GM11168 (cell line): ENCODE data around the gene DEK.
"Not testable (repeated sequence)": the region's sequence is repeated elsewhere in the genome, so short reads cannot be mapped to it uniquely, and the experiment has no call there.

Experiments
- in situ Hi-C: fragments of 300-500 bp; cut with MboI; formaldehyde crosslinking; loops from one replicate; pipeline ENCODE4 v1.12.0; 2022; ENCODE audit warnings: low sequenced_read_pairs; ENCODE audit not compliant: unreplicated experiment

DEK gene

DNA sequence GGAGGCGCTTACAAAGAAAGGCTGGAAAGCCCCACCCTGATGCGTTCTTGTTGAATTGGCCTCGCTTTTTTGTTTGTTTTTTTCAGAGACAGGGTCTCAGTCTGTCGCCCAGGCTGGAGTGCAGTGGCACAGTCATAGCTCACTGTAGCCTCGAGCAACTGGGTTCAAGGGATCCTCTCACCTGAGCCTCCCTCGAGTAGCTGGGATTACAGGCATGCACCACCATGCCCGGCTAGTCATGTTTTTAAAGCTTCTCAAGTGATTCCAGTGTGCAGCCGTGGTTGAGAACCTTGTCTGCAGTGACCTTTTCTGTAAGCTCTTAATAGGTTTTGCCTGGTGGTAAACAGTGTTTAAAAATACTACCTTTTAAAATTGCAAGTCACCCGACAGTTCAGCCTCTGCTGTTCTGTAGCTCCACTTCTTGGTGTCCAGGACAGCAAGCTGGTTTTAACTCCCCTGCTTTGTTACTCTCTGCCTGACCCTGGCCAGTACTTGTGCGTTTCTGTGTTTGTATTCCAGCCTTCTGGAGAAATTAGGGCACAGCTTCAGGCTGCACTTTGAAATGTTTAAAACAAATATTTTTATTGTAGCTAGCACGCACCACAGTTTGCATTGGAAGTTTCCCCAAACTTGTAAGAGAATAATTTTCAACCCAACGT lies 54.7 kb downstream of the DEK start:
- in situ Hi-C loops = no loop called here

- in situ Hi-C loops = not testable (repeated sequence)
Measured at GRCh38 chr6:18208778-18209177, 55.6 kb downstream of the DEK start.

GRCh38 chr6:18207949-18208348 lies 56.4 kb downstream of the DEK start:
- in situ Hi-C loops = no loop called here

DNA sequence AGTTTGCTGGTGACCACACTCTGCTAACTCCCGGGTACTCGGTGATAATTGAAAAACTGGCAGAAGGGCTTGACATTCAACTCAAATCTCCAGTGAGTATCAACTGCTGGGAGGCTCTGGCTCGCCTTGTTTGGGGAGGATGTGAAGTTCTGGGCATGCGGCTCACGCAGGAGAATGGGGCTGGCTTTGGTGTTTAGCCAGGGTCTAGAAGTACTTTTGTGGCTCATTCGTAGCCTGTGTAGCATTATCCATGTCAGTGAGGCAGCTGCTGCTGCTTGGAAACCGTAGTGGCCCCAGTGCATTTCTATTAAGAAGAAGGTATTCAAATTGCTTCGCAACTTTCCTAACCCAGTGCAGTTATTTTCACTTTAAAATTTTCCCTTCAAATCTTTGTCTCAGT lies 56.9 kb downstream of the DEK start:
- in situ Hi-C loops = no loop called here

DNA sequence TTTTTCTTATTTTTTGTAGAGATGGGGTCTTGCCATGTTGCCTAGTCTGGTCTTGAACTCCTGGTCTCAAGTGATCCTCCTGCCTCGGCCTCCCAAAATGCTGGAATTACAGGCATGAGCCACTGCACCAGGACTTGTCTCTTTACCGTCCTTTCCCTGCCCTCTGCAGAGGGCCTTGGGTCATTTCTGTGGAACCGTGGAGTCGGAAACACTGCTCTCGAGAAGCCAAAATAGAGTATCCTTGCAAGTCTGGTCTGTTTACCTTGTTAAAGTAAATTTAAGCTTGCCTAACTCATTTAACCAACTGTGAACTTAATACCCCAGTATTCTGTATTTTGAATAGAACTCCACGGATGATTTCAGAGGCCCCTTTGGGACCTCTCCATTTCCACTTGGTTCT lies 57.7 kb downstream of the DEK start:
- in situ Hi-C loops = no loop called here

- in situ Hi-C loops = no loop called here
Measured at GRCh38 chr6:18204691-18205090, 59.6 kb downstream of the DEK start.

DNA sequence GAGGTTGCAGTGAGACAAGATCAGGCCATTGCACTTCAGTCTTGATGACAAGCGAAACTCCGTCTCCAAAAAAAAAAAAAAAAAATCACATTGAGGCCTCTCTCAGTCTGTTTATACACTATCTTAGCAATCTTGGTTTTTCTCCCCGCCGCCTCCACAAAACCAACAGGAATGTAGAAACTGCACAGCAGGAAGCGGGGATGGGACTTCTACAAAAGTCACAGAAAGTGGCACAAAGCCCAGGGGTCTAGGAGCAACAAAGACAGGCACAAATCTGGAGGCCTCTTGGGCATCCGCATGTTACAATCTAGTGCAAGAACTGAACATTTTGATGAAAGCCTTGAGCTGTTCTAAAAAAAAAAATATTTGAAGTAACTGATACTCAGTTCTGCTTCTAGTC lies 60.5 kb downstream of the DEK start:
- in situ Hi-C loops = no loop called here

DNA sequence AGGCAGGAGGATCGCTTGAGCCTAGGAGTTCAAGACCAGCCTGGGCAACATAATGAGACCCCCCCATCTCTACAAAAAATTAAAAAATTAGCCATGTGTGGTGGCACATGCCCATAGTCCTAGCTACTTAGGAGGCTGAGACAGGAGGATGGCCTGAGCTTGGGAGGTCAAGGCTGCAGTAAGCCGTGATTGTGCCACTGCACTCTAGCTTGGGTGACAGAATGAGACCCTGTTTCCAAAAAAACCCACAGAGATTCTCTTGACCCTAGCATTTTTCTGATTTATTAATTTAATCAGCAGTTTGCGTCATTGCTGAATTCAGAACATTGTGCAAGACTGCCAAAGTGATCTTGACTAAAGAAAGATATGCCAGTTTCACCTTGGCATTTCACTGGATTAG lies 72.3 kb downstream of the DEK start:
- in situ Hi-C loops = no loop called here

- in situ Hi-C loops = no loop called here
Measured at GRCh38 chr6:18189196-18189595, 75.1 kb downstream of the DEK start.

GRCh38 chr6:18187701-18188100 lies 76.6 kb downstream of the DEK start:
- in situ Hi-C loops = no loop called here

DNA sequence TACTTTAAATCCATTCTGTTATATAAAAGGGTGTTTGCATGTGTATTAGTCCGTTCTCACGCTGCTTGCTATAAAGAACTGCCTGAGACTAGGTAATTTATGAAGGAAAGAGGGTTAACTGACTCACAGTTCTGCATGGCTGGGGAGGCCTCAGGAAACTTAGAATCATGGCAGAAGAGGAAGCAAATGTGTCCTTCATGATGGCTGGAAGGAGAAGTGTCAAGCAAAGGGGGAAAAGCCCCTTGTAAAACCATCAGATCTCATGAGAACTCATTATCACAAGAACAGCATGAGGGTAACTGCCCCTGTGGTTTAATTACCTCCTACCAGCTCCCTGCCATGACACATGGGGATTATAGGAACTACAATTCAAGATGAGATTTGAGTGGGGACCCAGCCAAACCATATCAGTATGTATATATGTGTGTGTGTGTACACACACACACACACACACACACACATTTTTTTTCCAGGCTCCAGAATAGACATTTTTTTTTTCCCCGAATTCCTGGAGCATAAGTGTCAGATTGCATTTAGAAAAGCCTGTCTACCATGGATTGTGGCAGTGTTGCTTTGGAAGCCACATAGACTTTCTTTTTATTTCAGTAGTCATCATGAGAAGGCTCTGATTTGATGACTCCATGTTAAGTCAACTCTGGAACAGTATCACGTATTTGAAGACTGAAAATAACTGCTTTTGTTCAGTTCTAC lies 77.6 kb downstream of the DEK start:
- in situ Hi-C loops = no loop called here

DNA sequence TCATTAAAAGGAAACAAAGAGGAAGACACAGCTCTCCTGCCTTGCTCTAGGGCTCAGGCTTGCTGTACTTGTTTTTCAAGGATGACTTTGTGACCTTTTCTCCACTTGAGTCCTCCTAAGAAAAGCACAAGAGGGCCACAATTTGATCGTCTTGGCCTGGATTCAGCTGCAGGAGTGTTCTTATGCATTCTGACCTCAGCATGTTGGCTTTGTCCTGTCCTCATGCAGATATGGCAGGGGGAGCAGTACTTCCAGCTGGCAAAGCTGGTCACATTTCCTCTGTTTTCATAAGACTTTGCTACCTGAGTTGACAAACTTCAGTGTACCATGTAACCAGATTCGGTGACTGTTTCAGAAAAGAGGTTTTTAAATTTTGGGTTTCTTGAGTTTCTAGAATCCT lies 78.3 kb downstream of the DEK start:
- in situ Hi-C loops = no loop called here

- in situ Hi-C loops = no loop called here
Measured at GRCh38 chr6:18185624-18186023, 78.7 kb downstream of the DEK start.

DNA sequence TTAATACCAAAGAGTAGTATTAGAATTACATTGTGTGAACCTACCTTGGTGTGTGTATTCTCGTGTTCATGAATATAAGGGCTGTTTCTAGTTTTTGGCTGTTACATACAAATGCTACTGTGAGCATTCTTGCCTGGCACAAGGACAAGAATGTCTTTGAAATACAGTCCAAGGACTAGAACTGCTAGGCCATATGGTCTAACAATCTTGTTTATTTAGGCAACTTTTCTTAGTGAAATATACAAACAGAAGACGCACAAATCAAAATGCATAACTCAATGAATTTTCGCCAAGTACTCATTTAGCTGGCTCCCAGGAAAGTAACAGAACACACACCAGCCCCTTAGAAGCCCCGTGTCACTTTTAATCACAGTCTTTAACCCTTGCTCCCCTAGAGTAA lies 80.6 kb downstream of the DEK start:
- in situ Hi-C loops = no loop called here

- in situ Hi-C loops = no loop called here
Measured at GRCh38 chr6:18182568-18182967, 81.8 kb downstream of the DEK start.

DNA sequence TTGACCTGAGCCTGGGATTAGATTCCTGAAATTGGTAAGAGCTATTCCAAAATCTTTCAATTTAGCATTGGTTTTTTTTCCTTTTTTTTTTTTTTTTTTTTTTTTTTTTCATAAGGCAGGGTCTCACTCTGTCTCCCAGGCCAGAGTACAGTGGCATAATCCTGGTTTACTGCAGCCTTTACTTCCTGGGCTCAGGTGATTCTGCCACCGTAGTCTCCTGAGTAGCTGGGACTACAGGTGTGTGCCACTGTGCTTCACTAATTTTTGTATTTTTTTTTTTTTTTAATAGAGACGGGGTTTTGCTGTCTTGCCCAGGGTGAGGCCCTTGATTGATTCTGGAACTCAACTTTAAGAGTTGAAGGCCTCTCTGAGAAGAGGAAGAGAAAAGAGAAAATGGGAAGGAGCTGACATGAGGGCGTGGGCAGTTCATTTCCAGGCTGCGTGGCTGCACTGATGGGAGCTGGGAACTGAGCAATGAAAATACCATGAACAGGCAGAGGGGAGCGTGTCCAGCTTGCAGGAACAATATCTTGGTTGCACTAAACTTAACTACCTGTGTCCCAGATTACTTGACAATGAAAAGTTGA lies 84.5 kb downstream of the DEK start:
- in situ Hi-C loops = no loop called here

GRCh38 chr6:18178960-18179615 lies 85.2 kb downstream of the DEK start:
- in situ Hi-C loops = no loop called here

- in situ Hi-C loops = no loop called here
Measured at GRCh38 chr6:18177286-18177965, 86.9 kb downstream of the DEK start.

DNA sequence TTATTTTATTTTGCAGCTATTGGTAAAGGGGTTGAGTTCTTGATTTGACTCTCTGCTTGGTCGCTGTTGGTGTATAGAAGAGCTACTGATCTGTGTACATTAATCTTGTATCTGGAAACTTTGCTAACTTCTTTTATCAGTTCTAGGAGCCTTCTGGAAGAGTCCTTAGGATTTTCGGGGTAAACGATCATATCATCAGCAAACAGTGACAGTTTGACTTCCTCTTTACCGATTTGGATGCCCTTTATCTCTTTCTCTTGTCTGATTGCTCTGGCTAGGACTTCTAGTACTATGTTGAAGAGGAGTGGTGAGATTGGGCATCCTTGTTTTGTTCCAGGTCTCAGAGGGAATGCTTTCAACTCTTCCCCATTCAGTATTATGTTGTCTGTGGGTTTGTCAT lies 88.1 kb downstream of the DEK start:
- in situ Hi-C loops = not testable (repeated sequence)
